Spinal cord (tissue), 10 donors: Measurements from ENCODE around the gene RAC2. TPM values are rescaled to one million over a fixed set of nuclear protein-coding genes. Genes with fewer than 3 reads are reported as not detected.
"Not testable (repeated sequence)": the region's sequence is repeated elsewhere in the genome, so short reads cannot be mapped to it uniquely, and the experiment has no call there.

Experiments used
- DNase-seq, 6 donors: peaks; one replicate each; pipeline versions ENCODE4 v3.0.0 to v3.0.0-alpha.2; 2013 to 2015; ENCODE audit warnings: low spot score in 6 of 6, low read depth in 4 of 6
- H3K27ac ChIP-seq: one replicate; pipeline ENCODE4 v1.5.1; 2013; ENCODE audit warnings: low read depth, low read length, control low read depth
- H3K27me3 ChIP-seq: one replicate; pipeline ENCODE4 v1.6.1; 2013; ENCODE audit warnings: low read length; ENCODE audit not compliant: control insufficient read depth, insufficient read depth
- H3K36me3 ChIP-seq: one replicate; pipeline ENCODE4 v1.6.1; 2013; ENCODE audit warnings: low read length; ENCODE audit not compliant: control insufficient read depth, insufficient read depth
- H3K4me1 ChIP-seq: one replicate; pipeline ENCODE4 v1.6.1; 2013; ENCODE audit warnings: low read length; ENCODE audit not compliant: control insufficient read depth, insufficient read depth
- H3K4me3 ChIP-seq: one replicate; pipeline ENCODE4 v1.5.1; 2013; ENCODE audit warnings: low read depth, low read length, control low read depth
- H3K9me3 ChIP-seq: one replicate; pipeline ENCODE4 v1.6.1; 2013; ENCODE audit warnings: low read length; ENCODE audit not compliant: control insufficient read depth, insufficient read depth
- WGBS: methylation state at CpG from one replicate; pipeline ENCODE4 v1.1.5; 2013; ENCODE audit warnings: missing lambda C conversion rate; ENCODE audit not compliant: insufficient coverage; 5-methylcytosine and 5-hydroxymethylcytosine counted together
- polyA plus RNA-seq, 2 donors: library from polyadenylated mRNA; unstranded; fragments of 120-200 nt; gene quantifications; one replicate each; pipeline ENCODE4 v1.2.1, GENCODE V29; 2013; ENCODE audit not compliant: insufficient read length in 2 of 2
- total RNA-seq, 2 donors: library from RNA; depleted of rRNA in 1 of 2; stranded (reverse); fragments of 120-200 nt in 1 of 2; fragments of >200 nt in 1 of 2; gene quantifications; one replicate each; pipeline versions ENCODE4 v1.2.3 to v1.2.4, GENCODE V29; 2013 to 2014
- donor health status: healthy.

Gene RAC2
- total and polyA plus RNA-seq, 4 donors, result 2.1 to 4.8 (median 2.7) TPM

DNA sequence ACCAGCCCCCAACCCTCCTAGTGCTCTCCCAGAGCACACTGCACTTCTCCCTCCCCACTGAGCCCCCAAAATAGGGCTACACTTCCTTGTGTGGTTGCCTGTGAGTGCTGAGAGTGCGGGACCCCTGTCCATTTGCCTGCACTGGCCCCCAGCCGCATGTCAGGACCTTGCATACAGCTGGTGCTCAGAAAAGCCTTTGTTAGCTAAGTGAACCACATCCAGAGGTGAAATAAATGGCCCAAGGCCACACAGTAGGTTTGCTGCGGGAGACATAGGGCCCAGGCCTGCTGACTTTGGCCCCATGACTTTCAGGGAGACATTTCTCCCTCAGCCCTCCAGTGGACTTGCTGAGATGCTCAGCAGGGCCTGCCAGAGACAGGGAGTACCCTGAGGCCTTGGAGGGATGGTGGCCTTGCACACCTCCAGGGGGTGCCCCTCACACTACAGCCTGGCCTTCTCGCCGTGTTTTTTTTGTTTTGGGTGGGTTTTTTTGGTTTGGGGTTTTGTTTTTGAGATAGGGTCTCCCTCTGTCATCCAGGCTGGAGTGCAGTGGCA, 42.0 kb downstream of the RAC2 start:
- 94% methylated on average over 3 of the region's 5 CpGs for WGBS
- Histone ChIP-seq H3K9me3 (no peaks in the 10 kb centered on the region), H3K27me3 (no peaks in the 10 kb centered on the region), H3K4me1 (peaks cover 37% of the 10 kb centered on the region), H3K27ac (no peak overlapping the region), H3K4me3 (no peak overlapping the region), H3K36me3 (peaks cover 8% of the 10 kb centered on the region)
- no peak for DNase-seq

DNA sequence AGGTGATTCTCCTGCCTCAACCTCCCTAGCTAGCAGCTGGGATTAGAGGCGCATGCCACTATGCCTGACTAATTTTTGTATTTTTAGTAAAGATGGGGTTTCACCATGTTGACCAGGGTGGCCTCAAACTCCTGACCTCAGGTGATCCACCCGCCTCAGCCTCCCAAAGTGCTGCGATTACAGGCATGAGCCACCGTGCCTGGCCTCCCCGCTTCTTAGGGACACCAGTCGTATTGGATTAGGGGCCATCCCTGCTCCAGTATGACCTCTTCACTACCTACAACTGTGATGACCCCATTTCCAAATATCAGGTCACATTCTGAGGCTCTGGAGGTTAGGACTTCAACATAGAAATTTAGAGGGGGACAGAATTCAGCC, 42.6 kb downstream of the RAC2 start:
- not testable (repeated sequence) for H3K27ac ChIP-seq, H3K4me3 ChIP-seq, H3K9me3 ChIP-seq, DNase-seq, H3K36me3 ChIP-seq, H3K27me3 ChIP-seq
- 94% methylated on average over 5 of the region's 6 CpGs for whole genome bisulfite sequencing
- peaks cover 43% of the 10 kb centered on the region for H3K4me1 ChIP-seq

DNA sequence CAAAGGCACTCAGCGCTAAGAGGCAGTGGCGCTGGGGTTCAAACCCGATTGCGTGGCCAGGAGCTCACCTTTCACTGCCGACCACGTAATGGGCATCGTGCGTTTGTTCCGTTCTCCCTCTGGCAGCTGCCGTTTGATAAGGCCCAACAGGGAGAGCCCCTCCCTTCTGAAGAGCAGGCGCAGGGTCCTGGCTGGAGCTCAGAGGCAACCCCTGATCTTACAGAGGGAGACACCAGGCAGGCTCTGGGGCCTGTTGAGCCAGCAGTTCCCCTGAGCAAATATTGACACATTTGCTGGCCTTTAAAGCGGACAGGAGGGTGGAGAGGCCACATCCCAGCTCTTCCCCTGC, 44.3 kb downstream of the RAC2 start:
- Histone ChIP-seq H3K9me3 (no peaks in the 10 kb centered on the region), H3K27me3 (no peaks in the 10 kb centered on the region), H3K27ac (peak overlapping the region; percentile 50), H3K4me3 (peak overlapping the region; percentile 88), H3K36me3 (peaks cover 3% of the 10 kb centered on the region), H3K4me1 (peaks cover 50% of the 10 kb centered on the region)
- 4% methylated on average over 11 of the region's 12 CpGs for WGBS
- no peak for DNase-seq

DNA sequence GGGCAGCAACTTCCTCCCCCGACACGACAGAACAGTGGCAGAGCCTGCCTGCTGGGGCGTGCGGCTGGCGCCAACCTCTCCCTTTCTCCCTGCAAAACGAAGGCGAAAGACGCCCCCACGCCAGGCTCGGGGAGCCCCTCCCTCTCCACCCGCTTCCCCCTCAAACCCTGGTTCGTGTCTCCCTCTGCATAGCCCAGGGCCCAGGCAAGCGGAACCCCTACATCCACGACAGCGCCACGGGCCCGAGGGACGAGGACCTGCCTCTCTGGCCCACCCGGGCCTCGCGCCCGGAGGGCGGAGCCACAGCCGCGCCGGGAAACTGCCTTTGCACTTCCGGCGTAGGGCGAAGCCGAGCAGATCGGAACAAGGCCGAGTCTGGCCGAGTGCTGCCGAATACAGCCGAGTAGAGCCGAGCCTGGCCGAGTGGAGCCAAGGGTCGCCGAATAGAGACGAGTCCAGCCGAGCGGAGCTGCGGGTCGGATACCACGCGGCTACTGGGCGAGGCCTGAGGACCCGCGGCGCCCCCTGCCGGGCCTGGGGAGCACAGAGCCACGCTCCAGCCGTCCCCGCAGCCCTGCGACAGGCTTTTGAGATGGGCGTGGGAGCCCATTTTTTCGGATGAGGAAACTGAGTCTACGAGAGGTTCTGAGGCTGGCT, 44.8 kb downstream of the RAC2 start:
- Histone ChIP-seq H3K27me3 (no peaks in the 10 kb centered on the region), H3K36me3 (peaks cover 3% of the 10 kb centered on the region), H3K4me3 (peak overlapping the region; percentile 88), H3K4me1 (peaks cover 50% of the 10 kb centered on the region), H3K27ac (peak overlapping the region; percentile 98), H3K9me3 (no peaks in the 10 kb centered on the region)
- peak; percentile 96 to 100 (median 98) for DNase-seq
- under 1% methylated on average over 58 of the region's 58 CpGs for WGBS

DNA sequence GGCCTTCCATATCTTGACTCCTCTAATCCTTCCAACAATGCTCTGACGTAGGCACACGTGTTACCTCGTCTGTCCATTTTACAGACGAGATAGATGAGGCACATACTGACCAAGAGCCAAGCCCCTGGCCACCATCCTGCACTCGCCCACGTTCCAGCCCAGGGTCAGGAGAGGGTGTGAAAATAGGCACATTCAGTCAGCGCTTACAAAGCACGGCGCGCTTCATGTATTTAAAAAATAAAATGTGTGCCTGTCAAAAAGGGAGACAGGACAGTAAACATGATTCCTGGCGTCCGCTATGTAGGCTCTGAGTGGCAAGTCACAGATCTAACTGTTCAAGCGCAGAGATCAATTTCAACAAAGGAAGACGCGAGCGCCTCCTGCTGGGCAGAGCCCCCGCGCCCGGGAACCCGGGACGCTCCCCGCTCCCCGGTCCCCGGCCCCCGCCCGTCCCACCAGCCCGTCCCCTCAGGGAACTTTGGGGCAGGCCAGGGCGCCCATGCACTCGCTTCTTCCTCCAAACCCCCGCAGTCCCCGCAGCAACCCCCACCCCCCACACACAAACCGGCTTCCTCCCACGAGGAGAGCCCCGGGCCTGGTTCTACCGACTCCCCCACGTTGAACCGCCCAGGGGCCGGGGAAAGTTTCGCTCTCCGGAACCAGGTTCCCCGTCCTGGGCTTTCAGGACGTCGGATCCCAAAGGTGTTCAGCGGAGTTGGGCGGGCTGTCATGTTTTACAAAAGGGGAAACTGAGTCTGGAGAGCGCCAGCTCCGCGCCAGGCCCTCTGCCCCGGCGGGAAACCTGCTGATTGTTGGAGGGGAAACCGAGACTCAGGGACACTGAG, 45.6 kb downstream of the RAC2 start:
- H3K4me3 ChIP-seq, result peak overlapping the region; percentile 88
- H3K9me3 ChIP-seq, result no peaks in the 10 kb centered on the region
- peak in 2 of 6 donors; percentile 91 to 92 for DNase-seq
- peak overlapping the region; percentile 98 for H3K27ac ChIP-seq
- peaks cover 3% of the 10 kb centered on the region for H3K36me3 ChIP-seq
- H3K27me3 ChIP-seq, result no peaks in the 10 kb centered on the region
- peaks cover 50% of the 10 kb centered on the region for H3K4me1 ChIP-seq
- WGBS, result 3% methylated on average over 50 of the region's 51 CpGs

DNA sequence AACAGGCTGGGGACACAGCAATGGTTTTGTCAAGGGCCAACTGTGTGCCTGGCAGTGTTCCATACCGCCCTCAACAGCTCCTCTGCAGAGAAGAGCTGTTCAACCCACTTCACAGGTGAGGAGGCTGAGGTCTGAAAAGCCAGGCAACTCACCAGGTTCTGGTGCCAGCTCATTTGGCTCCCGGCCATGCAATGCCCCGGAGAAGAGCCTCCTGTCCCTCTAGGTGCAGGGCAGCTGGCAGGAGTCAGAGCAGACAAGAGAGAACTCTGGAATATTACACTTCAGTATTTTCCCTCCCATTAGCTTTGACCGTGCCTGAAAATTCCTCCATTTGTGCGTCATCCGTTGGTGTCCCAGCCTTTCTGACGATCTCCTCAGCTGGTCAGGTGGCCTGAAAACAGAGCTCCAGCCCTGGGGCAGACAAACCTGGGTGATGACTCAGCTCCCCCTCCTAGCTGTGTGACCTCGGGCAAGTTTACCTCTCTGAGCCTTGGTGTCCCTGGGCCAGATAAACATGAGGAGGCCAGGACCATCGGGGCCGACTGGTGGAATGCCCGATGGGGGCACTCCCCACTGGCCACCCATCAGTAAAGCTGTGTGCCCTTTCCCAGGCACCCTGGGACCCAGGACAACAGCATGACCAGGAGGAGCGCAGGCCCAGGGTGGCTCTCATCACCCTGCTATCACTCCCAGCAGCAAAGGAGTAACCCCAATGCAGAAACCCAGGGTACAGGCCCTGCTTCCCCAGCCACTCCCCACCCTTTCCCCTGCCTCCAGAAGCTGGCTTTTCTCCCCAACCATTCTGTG, 46.4 kb downstream of the RAC2 start:
- 79% methylated on average over 12 of the region's 12 CpGs for WGBS
- Histone ChIP-seq H3K4me1 (peaks cover 42% of the 10 kb centered on the region), H3K4me3 (no peak overlapping the region), H3K36me3 (peaks cover 3% of the 10 kb centered on the region), H3K9me3 (no peaks in the 10 kb centered on the region), H3K27ac (peak overlapping the region; percentile 98), H3K27me3 (no peaks in the 10 kb centered on the region)
- DNase-seq, result no peak

DNA sequence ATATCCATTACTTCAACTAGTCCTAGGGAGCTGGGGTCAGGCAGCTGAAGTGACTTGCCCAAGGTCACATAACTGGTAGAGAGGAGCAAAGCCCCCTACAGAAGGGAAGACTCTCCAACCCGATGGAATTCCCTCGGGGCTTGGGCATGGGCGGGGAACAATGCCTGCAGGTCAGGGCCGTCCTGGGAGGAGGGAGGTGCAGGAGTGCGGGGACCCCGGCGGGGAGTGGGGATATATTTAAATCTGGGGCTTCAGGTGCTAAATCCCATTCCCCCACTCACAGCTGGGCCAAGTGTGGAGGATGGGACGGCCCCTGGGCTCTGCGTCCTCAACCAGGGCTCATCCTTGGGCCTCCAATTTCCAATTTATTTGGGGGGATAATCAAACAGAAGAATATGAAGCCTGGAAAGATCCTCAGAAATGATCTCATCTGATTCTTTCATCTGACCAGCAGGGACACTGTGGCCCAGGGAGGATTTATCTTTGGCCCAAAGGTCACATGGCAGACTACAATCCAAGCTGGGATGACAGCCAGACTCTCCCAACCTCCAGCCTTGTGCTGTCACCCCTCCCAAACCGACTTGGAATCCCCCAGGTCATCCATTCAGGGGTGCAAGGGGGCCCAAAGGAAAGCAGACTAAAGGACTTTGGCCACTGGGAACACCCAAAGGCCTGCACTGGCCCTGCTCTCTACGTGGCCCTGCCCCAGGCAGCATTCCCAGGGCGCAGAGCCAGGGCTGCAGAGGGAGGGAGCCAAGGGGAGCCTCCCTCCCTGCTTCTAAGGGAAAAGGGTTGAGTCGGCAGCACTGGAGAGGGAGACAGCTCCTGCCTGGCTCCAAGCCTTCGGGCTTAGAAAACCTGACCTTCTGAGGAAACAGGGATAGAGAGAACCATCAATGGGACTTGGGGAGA, 47.3 kb downstream of the RAC2 start:
- 42% methylated on average over 7 of the region's 14 CpGs for WGBS
- peak overlapping the region; percentile 50 for H3K27ac ChIP-seq
- H3K9me3 ChIP-seq, result no peaks in the 10 kb centered on the region
- H3K4me1 ChIP-seq, result peaks cover 40% of the 10 kb centered on the region
- no peak overlapping the region for H3K4me3 ChIP-seq
- DNase-seq, result peak in 2 of 6 donors; percentile 28 to 81
- no peaks in the 10 kb centered on the region for H3K27me3 ChIP-seq
- peaks cover 3% of the 10 kb centered on the region for H3K36me3 ChIP-seq

DNA sequence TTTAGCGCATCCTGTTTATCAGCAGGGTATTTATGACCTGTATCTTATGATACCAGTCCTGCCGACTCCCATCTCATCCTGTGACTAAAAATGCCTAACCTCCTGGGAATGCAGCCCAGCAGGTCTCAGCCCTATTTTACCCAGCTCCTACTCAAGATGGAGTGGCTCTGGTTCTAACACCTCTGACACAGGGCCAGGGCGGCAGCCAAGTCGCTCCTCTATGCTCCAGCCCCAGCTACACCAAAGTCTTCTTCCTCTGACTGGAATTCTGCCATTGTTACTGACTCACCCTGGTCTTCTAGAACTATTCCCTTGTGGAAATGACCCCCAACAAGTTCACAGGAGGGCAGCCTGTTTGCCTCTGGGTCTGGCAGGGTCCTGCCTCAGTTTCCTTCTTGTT, 48.1 kb downstream of the RAC2 start:
- H3K36me3 ChIP-seq, result peaks cover 3% of the 10 kb centered on the region
- no peak for DNase-seq
- 81% methylated on average over 4 of the region's 4 CpGs for WGBS
- H3K9me3 ChIP-seq, result no peaks in the 10 kb centered on the region
- no peak overlapping the region for H3K4me3 ChIP-seq
- peaks cover 40% of the 10 kb centered on the region for H3K4me1 ChIP-seq
- no peak overlapping the region for H3K27ac ChIP-seq
- no peaks in the 10 kb centered on the region for H3K27me3 ChIP-seq

DNA sequence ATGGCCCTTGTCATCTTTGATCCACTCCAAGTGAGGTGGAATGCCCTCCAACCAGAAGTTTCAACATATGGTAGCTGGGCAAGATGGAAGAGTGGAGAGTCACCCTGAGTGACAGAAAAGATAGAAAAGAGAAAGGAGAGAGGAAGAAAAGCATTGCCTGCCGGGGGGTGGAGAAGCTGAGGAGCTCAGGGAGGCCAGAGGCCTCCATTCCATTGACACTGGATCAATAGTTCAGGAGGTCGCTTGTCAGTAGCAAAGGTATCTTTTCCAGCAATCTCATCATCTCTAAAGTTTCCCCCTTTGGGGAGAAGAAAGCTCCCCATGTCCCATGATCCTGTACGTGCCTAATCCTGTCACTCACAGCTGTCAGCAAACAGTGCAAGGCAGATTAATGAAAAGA, 49.3 kb downstream of the RAC2 start:
- H3K27ac ChIP-seq, result no peak overlapping the region

More for the DNA sequence above, 49.3 kb downstream of the RAC2 start:
- Histone ChIP-seq H3K4me1 (peaks cover 36% of the 10 kb centered on the region), H3K27me3 (no peaks in the 10 kb centered on the region), H3K36me3 (peaks cover 3% of the 10 kb centered on the region), H3K4me3 (no peak overlapping the region), H3K9me3 (no peaks in the 10 kb centered on the region)
- no peak for DNase-seq
- WGBS, result 100% methylated on average over 2 of the region's 3 CpGs
